Ishikawa (cell line): ENCODE measurements around the gene TES.

Experiments used
- CREB1 ChIP-seq: IDR thresholded peaks from 2 replicates; pipeline ENCODE4 v1.6.1; 2012; ENCODE audit warnings: low read depth
- EP300 ChIP-seq: IDR thresholded peaks from 2 replicates; pipeline ENCODE4 v1.6.1; 2012; ENCODE audit warnings: borderline replicate concordance
- NFIC ChIP-seq: IDR thresholded peaks from 2 replicates; pipeline ENCODE4 v1.6.1; 2012
- REST ChIP-seq: IDR thresholded peaks from 2 replicates; pipeline ENCODE4 v1.6.1; 2012; ENCODE audit warnings: low read depth, mild to moderate bottlenecking
- TAF1 ChIP-seq: IDR thresholded peaks from 2 replicates; pipeline ENCODE4 v1.6.1; 2012; ENCODE audit warnings: low read depth, mild to moderate bottlenecking
- TCF12 ChIP-seq: IDR thresholded peaks from 2 replicates; pipeline ENCODE4 v1.6.1; 2012; ENCODE audit warnings: low read depth
- YY1 ChIP-seq: IDR thresholded peaks from 2 replicates; pipeline ENCODE4 v1.6.1; 2012; ENCODE audit warnings: low read depth
- TF ChIP-seq, protein P1 (sequence below): IDR thresholded peaks from 2 replicates; pipeline ENCODE4 v1.6.1; 2012

DNA sequence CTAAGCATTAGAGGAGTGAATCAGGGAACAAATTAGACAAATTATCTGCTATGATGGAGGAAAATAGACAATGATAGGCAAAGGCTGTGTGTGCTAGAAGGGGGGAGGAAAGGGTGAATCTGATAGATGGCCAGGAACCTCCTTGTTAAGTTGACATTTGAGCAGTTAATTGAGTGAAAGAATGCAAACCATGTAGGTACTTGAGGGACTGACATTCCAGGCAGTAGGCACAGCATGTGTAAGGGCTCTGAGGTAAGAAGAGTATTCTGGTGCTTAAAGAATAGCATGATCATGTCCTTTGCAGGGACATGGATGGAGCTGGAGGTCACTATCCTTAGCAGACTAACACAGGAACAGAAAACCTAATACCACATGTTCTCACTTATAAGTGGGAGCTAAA, 48.6 kb upstream of the TES start:
- TF ChIP-seq TAF1 = no peak
- TF ChIP-seq REST = no peak
- TF ChIP-seq CREB1 = no peak
- peak; percentile 76 for TF ChIP-seq EP300
- TF ChIP-seq NFIC = peak; percentile 56; the same call in 1 of the 2 replicates
- TF ChIP-seq TCF12 = peak; percentile 75
- TF ChIP-seq, protein P1, sequence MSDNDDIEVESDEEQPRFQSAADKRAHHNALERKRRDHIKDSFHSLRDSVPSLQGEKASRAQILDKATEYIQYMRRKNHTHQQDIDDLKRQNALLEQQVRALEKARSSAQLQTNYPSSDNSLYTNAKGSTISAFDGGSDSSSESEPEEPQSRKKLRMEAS = no peak; the same call in 1 of the 2 replicates
- TF ChIP-seq YY1 = 0 out of 2 replicates have a peak, but pooled peaks have one; percentile 27
